T-helper 17 cell (primary cell): Measurements from ENCODE around the gene PSAPL1. TPM values are rescaled to one million over a fixed set of nuclear protein-coding genes. Genes with fewer than 3 reads are reported as not detected.
A peak's percentile ranks its signal among the peaks of the same experiment; 100 is the strongest.

Source experiments
- ATAC-seq: fragments of 150-1000 bp; cut with Tn5 transposase; 2 replicates; pipeline ENCODE4 v1.10.0; 2021; ENCODE audit warnings: mild to moderate bottlenecking, moderate library complexity
- DNase-seq, 3 donors: peaks; one replicate each; pipeline versions ENCODE4 v3.0.0 to v3.0.0-alpha.2; 2020 to 2021
- H3K9me3 ChIP-seq: one replicate; pipeline ENCODE4 v1.7.0; 2013; ENCODE audit warnings: low read length, mild to moderate bottlenecking; ENCODE audit not compliant: control insufficient read depth, poor library complexity, severe bottlenecking
- H3K27ac Mint-ChIP-seq: one replicate; pipeline ENCODE4 v1.8.0; 2022; ENCODE audit warnings: mild to moderate bottlenecking, moderate library complexity, mixed read lengths
- H3K27me3 Mint-ChIP-seq: one replicate; pipeline ENCODE4 v1.8.0; 2022; ENCODE audit warnings: mixed read lengths
- H3K36me3 Mint-ChIP-seq: one replicate; pipeline ENCODE4 v1.8.0; 2022; ENCODE audit warnings: low read depth, mixed read lengths
- H3K4me1 Mint-ChIP-seq: one replicate; pipeline ENCODE4 v1.8.0; 2022; ENCODE audit warnings: mild to moderate bottlenecking, mixed read lengths
- H3K4me3 Mint-ChIP-seq: one replicate; pipeline ENCODE4 v1.8.0; 2022; ENCODE audit warnings: mild to moderate bottlenecking, moderate library complexity, mixed read lengths
- total RNA-seq, 4 donors: library from RNA in 2 of 4; stranded (reverse) in 2 of 4; gene quantifications; one replicate each; pipeline ENCODE4 v1.2.3 and lab custom pipeline; 2022 to 2026

Gene PSAPL1
- total RNA-seq, 2 donors from 2014 or later = not detected

DNA sequence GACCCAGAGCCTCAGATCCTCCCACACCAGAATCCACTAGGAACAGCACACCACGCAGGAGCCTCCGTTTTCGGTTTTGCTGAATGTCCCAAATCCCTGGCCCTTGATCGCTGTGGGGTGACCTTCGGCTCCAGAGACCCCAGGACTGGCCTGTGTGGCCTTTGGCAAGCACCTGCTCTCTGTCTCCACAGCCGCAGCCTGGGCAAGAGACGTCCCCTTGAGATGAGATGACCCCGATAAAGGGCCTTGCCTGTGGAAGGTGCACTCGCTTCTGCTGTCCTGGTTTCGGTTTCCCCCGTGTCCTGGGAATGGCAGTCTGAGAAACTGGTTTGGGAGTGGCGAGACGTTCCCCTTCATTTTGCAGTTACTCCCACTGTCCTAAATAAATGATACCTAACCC is 9.6 kb downstream of the PSAPL1 start:
- H3K9me3 ChIP-seq = no peaks in the 10 kb centered on the region
- H3K27ac Mint-ChIP-seq = no peak overlapping the region
- DNase-seq (peak in 1 of 3 donors; percentile 1), ATAC-seq (no peak)
- H3K27me3 Mint-ChIP-seq = peaks cover 21% of the 10 kb centered on the region
- peaks cover 7% of the 10 kb centered on the region for H3K4me1 Mint-ChIP-seq
- H3K36me3 Mint-ChIP-seq = no peaks in the 10 kb centered on the region
- no peak overlapping the region for H3K4me3 Mint-ChIP-seq

DNA sequence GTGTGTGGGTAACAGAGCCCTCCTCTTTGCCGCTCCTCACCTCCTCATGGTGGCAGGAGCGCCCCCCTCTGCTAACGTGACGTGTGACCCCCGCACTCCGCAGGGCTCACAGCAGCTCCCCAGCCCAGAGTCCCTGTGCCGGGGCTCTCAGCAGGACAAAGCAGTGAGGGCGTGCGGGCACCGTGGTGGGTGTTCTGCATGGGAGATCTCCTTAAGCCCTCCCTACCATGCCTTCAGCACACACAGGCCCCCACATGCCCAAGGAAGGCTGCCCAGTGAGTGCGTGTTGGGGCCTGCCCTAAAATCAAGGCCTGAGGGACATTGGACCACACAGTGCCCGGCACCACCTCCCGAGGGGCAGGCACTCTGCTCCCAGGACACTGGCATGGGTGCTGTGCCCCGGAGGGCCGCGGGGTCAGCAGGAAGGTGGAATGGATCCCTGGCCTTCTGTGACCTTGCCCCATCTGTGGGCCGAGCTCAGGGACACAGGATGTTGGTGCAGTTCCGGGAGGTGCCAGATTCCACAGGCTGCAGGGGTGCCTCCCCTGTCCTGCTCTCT is 10.1 kb downstream of the PSAPL1 start:
- H3K4me1 Mint-ChIP-seq = peaks cover 3% of the 10 kb centered on the region
- no peak overlapping the region for H3K27ac Mint-ChIP-seq
- no peaks in the 10 kb centered on the region for H3K36me3 Mint-ChIP-seq
- DNase-seq (peak in 1 of 3 donors; percentile 5), ATAC-seq (no peak)
- no peak overlapping the region for H3K4me3 Mint-ChIP-seq
- H3K27me3 Mint-ChIP-seq = peaks cover 21% of the 10 kb centered on the region
- no peaks in the 10 kb centered on the region for H3K9me3 ChIP-seq

- H3K4me1 Mint-ChIP-seq = peaks cover 3% of the 10 kb centered on the region
- no peaks in the 10 kb centered on the region for H3K36me3 Mint-ChIP-seq
- no peak overlapping the region for H3K27ac Mint-ChIP-seq
- ATAC-seq = no peak
- no peak overlapping the region for H3K4me3 Mint-ChIP-seq
- no peaks in the 10 kb centered on the region for H3K9me3 ChIP-seq
- DNase-seq = peak in 1 of 3 donors; percentile 3
- peaks cover 21% of the 10 kb centered on the region for H3K27me3 Mint-ChIP-seq
Observed at GRCh38 chr4:7423801-7424552, 10.8 kb downstream of the PSAPL1 start.

GRCh38 chr4:7423391-7423790 is 11.3 kb downstream of the PSAPL1 start:
- DNase-seq (no peak), ATAC-seq (no peak)
- Mint-ChIP-seq H3K4me1 (peaks cover 2% of the 10 kb centered on the region), H3K36me3 (no peaks in the 10 kb centered on the region), H3K27me3 (peaks cover 20% of the 10 kb centered on the region), H3K27ac (no peak overlapping the region), H3K4me3 (no peak overlapping the region)
- no peaks in the 10 kb centered on the region for H3K9me3 ChIP-seq

DNA sequence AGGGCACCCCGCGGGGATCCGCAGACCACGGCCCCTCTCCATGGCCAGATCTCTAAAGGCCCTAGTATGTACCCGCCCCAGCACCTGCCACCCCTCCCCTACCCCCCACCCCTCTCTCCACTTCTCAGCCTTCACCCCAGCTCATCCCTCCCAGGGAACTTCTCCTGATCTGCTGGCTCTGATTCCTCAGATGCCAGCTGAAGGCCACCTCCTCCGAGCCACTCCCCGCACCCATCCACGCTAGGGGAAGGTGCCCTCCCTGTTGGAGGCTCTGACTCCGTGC is 11.9 kb downstream of the PSAPL1 start:
- Mint-ChIP-seq H3K4me1 (no peaks in the 10 kb centered on the region), H3K4me3 (no peak overlapping the region), H3K27me3 (peaks cover 16% of the 10 kb centered on the region), H3K36me3 (no peaks in the 10 kb centered on the region), H3K27ac (no peak overlapping the region)
- peak in 1 of 3 donors; percentile 3 for DNase-seq
- no peak for ATAC-seq
- no peaks in the 10 kb centered on the region for H3K9me3 ChIP-seq

DNA sequence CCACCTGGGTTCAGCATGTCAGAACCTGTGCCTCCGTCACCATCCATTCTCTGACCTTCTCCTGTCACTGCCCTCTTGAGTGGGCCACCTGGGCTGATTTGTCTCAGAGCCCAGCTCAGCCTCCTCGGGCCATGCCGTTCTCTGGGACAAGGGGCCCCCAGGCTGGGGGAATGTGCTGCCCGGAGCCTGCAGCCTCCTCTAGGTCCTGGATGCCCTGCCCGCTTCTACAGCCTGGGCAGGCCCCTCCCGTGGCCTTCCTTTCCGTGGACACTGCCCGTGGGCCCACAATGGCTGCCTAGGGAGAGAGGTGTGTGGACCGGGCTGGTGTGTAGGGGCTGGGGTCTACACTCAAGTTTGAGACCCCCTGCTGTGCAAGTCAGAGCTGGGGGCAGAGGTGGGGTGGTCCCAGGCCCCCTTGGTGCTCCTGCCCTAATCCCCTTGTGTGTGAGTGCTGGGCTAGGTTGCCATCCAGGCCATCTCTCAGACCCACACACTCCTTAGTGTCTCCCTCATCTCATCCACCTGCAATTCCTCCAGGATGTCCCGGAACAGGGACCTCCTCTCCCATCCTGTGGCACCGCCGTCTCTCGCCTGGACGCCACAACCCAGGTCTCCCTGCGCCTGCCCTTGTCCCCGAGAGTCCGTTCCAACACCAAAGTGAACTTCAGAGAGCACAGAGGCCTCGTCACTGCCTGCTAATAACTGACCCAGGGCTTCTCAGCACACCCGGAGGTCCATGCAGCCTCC is 12.4 kb downstream of the PSAPL1 start:
- Mint-ChIP-seq H3K4me3 (no peak overlapping the region), H3K4me1 (no peaks in the 10 kb centered on the region), H3K27ac (no peak overlapping the region), H3K27me3 (peaks cover 14% of the 10 kb centered on the region), H3K36me3 (no peaks in the 10 kb centered on the region)
- H3K9me3 ChIP-seq = no peaks in the 10 kb centered on the region
- DNase-seq (peak in 1 of 3 donors; percentile 7), ATAC-seq (no peak)

DNA sequence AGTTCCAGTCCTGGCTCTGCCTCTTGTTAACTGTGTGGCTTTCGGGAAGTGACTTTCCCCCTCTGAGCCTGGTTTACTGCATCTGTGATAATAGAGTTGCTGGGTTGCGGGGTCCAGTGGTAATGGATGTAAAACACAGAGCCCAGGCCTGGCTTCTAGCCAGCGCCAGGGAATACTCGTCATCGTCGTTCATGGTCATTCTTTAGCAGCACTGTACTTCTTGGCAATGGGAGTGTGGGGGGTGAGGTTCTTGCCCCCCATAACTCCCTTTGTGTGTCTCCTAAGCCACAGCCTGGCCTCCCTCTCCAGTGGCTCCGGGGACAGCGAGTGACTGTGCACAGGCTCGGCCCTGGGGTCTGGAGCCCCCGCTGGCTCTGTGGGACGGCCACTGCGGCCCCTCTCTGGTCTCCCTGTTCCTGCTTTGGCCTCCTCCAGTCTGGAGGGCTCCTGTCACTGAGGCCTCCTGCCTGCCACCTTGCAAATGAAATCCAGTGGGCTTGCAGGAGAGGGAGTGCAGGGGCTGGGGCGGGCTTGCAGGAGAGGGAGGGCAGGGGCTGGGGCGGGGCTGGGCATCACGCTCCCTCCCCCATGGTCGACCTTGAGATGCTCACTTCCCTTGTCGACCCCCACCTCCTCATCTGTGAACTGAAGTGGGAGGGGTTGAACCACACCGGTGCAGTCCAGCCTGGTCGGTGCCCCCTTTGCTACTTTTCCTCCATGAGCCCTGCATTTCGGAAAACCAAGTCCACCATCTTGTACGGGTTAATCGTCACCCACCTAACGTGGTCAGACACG is 13.2 kb downstream of the PSAPL1 start:
- H3K27me3 Mint-ChIP-seq = peaks cover 11% of the 10 kb centered on the region
- peak in 1 of 3 donors; percentile 1 for DNase-seq
- no peak overlapping the region for H3K27ac Mint-ChIP-seq
- no peaks in the 10 kb centered on the region for H3K4me1 Mint-ChIP-seq
- no peak for ATAC-seq
- H3K4me3 Mint-ChIP-seq = no peak overlapping the region
- H3K9me3 ChIP-seq = no peaks in the 10 kb centered on the region
- H3K36me3 Mint-ChIP-seq = no peaks in the 10 kb centered on the region

DNA sequence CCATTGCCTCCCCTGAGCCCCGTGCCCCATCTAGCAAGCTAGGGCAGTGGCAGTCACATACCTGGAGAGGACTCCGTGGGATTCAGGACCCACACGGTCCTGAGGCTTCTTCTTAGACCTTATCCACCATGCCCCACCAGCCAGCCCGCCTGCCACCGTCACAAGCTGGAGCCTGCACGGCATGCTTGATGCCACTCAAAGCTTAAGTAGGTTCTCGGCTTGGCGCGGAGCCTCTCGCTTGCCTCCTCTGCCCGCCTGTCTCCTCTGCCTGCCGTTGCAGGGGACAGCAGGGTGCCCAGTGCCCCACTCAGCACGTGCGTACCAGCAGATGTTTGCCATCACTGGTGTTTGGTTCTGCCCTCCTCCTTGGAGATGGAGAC is 14.1 kb downstream of the PSAPL1 start:
- Mint-ChIP-seq H3K27me3 (peaks cover 16% of the 10 kb centered on the region), H3K4me3 (no peak overlapping the region), H3K36me3 (no peaks in the 10 kb centered on the region), H3K27ac (no peak overlapping the region), H3K4me1 (no peaks in the 10 kb centered on the region)
- ATAC-seq = no peak
- no peaks in the 10 kb centered on the region for H3K9me3 ChIP-seq
- no peak for DNase-seq

GRCh38 chr4:7419961-7420660 is 14.6 kb downstream of the PSAPL1 start:
- H3K9me3 ChIP-seq = no peaks in the 10 kb centered on the region
- no peaks in the 10 kb centered on the region for H3K4me1 Mint-ChIP-seq
- DNase-seq (no peak), ATAC-seq (no peak)
- H3K27ac Mint-ChIP-seq = no peak overlapping the region
- H3K4me3 Mint-ChIP-seq = no peak overlapping the region
- no peaks in the 10 kb centered on the region for H3K36me3 Mint-ChIP-seq
- H3K27me3 Mint-ChIP-seq = peaks cover 20% of the 10 kb centered on the region

- no peak for DNase-seq
- no peak overlapping the region for H3K4me3 Mint-ChIP-seq
- H3K36me3 Mint-ChIP-seq = peaks cover 2% of the 10 kb centered on the region
Observed at GRCh38 chr4:7418131-7418943, 16.4 kb downstream of the PSAPL1 start.

GRCh38 chr4:7417639-7418038 is 17.1 kb downstream of the PSAPL1 start:
- H3K9me3 ChIP-seq = no peaks in the 10 kb centered on the region
- H3K27me3 Mint-ChIP-seq = peaks cover 27% of the 10 kb centered on the region
- H3K27ac Mint-ChIP-seq = no peak overlapping the region
- peaks cover 2% of the 10 kb centered on the region for H3K36me3 Mint-ChIP-seq
- DNase-seq = no peak
- no peak for ATAC-seq
- H3K4me3 Mint-ChIP-seq = no peak overlapping the region
- H3K4me1 Mint-ChIP-seq = no peaks in the 10 kb centered on the region

More at GRCh38 chr4:7418131-7418943, 16.4 kb downstream of the PSAPL1 start:
- Mint-ChIP-seq H3K4me1 (no peaks in the 10 kb centered on the region), H3K27ac (no peak overlapping the region), H3K27me3 (peaks cover 32% of the 10 kb centered on the region)
- H3K9me3 ChIP-seq = no peaks in the 10 kb centered on the region
- no peak for ATAC-seq

GRCh38 chr4:7416745-7417432 is 17.8 kb downstream of the PSAPL1 start:
- ATAC-seq (no peak), DNase-seq (peak in 1 of 3 donors; percentile 1)
- Mint-ChIP-seq H3K4me1 (no peaks in the 10 kb centered on the region), H3K36me3 (peaks cover 2% of the 10 kb centered on the region), H3K4me3 (no peak overlapping the region), H3K27me3 (peaks cover 27% of the 10 kb centered on the region), H3K27ac (no peak overlapping the region)
- no peaks in the 10 kb centered on the region for H3K9me3 ChIP-seq
